Activated T-cell treated with anti-CD3 and anti-CD28 coated beads for 24 hours (primary cell): Measurements from ENCODE around the gene RGS7.

Experiments
- DNase-seq: peaks from one replicate; pipeline ENCODE4 v3.0.0-alpha.2; 2020; ENCODE audit warnings: low read depth

RGS7 gene

DNA sequence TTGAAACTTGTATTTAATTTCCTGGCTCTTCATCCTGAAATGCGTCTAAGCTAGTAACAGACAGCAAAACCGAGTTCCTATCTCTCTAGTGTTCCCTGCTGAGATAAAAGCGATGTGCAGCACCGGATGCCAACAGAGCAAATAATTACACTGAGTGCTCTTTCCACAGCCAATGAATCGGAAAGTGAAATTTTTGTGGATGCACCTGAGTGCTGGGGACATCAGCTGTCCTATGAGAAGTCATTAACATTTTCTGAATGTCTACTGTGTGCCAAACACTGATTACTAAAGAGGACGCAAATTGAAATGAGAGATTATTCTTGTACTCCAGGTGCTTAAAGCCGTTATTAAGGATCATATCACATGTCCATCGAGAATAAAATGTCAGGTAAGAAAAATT lies 278.0 kb downstream of the RGS7 start:
- no peak for DNase-seq

DNA sequence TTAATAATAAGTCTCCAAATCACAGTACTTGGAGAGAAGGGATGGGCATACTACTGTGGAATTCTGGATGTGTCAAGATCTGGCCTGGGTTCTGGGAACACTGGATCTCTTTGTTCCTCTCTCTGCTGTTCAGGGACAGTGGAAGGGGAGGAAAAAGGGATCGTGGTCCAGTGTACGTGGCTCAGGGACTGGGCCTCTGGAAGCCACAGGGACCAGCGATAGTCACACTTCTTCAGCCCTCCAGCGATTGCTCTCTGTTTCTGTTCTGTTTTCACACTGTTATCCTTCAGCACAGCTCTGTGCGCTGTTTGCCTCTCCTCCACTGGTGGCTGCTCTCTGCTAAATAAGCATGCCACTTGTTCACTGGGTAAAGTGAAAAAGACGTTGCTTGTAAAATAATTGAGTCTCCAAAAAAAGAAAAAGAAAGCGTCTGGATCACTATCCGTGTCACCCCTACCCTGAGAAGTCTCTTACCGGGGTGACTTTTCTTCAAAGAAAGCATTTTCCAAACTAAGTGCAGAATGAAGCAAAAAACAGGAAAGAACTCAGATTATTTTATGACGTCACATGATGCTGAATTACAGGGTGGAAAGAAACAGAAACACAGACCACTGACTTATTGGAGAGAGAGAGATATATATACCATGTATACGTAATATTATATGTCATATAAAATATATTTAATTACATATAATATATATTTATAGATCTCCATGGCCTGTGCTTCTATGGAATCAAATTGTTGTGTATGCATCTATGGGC lies 279.4 kb downstream of the RGS7 start:
- DNase-seq, result no peak

DNA sequence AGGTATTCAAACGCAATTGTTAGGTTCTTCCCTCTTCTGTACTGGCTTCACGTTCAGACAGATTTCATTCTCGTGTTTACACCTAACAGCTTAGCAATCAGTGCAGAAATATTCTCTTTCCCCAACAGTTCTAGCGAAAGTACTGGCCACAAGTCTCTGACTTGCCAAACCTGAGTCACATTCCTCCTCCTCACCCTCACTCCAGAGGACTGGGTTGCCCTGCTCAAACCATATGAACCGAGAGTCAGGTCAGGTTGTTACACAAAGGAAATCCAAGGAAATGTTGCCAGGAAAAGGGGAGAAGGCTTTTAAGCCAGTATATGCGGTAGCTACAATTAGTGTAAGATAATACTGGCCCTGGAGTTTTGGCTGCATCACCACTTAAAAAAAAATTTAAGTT lies 282.5 kb downstream of the RGS7 start:
- DNase-seq, result no peak

DNA sequence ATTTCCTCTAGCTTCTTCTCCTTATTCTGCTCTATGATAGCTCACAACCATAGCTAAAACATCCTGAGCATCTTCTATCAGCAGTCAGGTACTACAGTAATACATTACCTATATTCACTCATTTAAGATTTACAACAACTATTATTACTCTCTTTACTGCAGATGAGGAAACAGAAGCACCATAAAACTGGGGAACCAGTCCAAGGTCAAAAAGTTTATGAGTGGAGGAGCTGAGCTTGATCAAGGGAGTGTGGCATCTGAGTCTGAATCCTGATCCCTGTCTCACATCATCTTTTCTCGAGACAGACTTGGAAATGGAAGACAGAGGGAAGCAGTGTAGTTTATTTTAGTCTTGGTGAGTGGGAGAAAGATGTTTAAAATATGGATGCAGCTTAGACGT lies 288.6 kb downstream of the RGS7 start:
- no peak for DNase-seq

DNA sequence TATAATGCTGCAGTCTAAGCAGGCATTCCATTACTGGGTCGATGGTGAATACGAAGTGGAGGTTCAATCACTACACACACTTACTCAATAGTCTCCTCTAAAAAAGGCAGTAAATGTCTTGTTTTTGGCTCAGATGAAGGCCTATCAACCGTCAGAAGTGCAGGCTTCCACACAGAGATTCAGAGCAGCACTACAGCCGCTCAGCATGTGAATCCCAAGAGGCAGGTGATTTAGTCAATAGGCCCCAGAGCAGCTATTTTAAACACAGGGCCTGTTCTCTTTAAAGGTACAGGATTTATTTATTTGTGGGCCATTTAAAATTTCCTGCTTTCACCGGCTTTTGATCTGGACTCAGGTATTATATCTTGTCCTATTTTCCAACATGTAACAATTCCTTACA lies 293.7 kb downstream of the RGS7 start:
- no peak for DNase-seq

DNA sequence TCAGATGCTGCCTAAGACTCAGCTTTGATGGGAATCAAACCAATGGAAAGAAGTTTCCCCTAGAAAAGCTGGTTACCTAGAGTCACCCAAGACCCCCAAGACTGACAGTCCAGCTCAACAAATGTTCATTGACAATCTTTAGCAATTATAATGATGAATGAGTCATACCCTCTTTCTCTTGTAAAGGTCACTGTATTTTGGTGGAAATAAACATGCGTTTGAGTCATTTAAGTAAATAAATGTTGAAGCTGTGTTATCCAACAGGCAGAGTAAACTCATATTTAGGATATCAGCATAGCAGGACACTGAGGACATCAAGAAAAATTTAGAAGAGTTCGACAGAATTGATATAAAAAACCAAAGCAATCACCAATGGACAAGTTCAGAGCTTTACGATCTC lies 295.9 kb downstream of the RGS7 start:
- no peak for DNase-seq

DNA sequence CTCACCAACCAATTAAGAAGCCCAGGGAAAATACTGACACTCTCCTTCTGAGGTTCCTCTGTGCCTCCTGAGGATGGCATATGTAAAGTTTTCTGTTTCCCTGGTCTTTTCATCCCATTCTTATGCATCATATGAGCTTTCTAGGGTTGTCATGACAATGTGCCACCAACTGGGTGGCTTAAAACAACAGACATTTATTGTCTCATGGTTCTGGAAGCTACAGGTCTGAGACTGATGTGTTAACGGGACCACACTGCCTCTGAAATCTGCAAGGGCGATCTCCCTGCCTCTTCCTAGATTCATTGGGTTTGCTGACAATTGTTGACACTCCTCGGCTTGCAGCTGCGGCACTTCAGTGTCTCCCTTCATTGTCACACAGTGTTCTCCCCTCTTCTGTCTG lies 308.4 kb downstream of the RGS7 start:
- no peak for DNase-seq

DNA sequence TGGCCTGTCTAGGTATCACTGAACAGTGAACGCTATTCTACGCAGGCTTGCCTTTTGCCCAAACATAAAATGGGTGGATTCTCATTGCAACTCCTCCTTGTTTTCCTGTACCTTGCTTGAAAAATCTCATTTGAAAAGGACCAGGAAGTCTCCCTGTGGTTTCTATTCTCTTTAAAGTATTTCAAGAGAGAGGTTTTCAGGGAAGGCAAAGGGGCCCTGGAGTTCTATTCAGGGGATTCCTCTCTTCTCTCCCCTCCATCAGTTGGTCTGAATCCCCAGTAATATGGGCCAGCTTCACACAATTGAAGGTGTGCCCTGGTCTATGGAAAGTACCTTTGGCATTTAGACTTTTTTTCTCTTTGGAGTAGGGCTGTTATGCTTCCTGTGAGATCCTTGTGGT lies 311.3 kb downstream of the RGS7 start:
- DNase-seq, result no peak

DNA sequence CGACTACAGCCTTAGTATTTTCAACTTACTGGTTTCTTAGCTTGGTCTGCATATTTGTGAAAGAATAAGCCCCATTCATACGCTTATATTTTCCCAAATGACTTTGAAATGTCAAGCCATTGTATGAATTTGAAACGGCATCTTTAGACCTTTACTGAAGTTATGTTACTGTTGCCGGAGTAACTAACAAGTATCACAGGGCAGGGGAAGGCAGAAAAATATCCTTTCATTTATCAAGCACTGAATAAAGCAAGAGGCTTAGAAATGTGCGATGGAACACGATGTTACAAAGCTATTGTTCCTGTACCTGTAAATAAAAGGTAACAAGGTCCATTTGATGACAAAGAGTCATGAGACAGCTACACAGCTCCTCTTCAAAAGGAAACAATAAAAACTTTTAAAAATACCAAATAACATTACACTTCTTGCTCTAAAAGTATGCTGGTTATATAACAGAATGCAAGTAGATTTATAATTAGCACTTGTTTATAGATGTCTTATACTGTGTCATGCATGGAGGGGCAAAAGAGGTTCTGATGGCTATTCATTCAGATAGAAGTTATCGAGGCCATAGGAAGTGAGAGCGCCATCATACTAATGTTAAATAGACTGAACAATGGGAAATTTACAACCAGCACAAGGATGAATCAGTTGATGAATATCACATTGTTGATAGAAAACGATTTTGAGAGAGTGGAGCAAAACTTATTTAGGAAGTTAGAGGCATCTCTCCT lies 322.6 kb downstream of the RGS7 start:
- DNase-seq, result no peak

DNA sequence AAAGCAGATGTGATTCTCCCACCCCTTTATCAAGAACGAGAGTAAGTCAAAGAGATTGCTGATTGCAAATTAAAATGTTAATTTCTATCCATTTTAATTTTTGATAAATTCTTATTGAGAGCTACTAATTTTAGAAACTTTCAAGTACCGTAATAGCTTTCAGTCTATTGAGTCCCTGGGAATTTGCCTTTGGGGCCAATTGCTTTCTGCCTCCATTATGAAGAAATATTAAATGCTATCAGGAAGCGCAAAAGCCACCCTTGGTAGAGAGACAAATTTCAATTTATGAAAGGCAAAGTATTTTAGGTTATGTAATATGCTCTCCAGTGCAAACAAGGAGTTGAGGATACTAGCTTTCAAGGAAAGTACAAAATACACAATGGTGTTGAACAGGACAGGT lies 332.2 kb downstream of the RGS7 start:
- no peak for DNase-seq

DNA sequence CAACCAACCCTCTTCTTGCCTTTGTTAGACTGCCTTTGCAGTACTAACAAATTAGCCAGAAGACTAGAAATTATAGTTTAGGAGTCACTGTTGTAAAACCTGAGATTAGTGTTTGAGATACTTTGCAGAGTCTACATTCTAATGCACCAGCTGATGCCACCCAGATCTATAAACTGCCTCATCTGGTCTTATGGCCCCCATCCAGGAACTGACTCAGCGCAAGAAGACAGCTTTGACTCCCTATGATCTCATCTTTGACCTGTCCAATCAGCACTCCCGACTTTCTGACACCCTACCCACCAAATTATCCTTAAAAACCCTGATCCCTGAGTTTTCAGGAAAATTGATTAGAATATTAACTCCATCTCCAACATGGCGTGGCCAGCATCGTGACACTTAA lies 334.6 kb downstream of the RGS7 start:
- DNase-seq, result no peak

DNA sequence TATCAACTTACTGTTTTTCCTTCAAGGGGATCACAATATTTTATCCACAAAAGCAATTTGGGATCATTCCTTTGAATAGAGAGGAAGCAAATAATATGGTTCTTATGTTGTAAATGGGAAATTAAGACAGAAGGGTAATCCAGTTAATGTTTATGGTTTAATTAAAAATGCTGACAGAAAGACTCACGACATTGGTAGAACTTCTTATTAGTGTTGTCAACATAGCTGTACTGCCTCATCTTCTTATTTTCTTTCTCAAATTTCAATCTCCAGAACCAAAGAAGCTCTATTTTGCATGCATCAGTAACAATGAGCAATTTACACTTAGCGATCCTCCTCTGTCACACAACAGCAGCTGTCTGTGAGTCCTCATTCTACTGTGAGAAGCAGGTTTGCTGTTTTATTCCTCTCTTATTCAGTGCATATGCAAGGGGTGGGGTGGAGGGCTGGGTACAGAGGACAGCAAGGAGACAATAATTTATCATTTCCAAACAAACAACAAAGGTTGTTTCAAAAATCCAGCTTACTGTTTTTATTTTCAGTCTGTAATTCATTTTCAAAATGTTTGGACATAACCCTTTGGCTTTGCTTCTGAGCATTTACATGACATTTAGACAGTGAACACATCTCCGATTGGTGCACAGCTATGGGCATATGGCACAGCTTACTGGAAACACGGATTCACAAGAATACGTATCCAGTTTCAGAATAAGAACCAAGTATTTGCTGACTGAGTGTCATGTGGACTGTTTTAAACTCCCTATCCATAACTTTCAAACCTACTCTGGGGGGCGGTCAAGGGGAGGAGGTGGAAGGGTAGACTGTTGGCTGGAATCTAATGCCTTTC lies 335.9 kb downstream of the RGS7 start:
- no peak for DNase-seq

DNA sequence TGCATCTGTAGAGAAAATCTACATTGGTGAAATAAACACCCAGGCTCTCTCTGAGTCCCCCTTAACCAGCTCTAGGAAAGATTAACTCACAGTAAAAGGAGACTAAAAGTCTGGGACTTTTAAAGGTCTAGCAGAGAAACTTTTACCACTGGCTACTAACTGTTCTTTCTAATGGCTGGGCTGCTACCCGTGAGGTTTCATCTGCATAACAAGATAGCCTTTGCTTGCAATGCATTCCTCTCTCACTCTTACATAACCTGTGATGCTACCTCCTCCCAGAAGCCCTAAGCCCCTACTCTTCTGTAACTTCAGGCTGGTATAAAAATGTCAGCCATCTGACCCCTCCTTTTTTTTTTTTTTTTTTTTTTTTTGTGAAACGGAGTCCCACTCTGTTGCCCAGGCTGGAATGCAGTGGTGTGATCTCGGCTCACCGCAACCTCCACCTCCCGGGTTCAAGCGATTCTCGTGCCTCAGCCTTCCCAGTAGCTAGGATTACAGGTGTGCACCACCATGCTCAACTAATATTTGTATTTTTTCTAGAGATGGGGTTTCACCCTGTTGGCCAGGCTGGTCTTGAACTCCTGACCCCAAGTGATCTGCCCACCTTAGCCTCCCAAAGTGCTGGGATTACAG lies 344.2 kb downstream of the RGS7 start:
- no peak for DNase-seq

DNA sequence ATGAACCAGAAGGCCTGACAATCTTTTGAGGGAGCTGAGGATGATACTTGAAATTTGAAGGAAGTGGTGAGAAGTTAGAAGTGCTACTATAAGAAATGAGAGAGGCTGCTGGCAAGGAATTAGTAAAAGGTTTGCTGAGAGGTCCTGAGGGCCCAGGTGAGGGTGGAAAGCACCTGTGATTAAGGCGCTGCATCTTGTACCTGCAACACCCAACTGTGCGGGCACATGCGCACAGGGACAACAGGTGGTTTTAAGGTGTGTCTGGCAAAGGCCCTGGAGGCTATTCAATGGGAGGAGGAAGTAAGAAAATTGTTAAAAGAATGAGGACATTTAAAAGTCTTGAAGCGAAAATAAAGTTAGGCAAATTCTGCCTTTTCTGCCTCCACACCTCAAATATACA lies 349.3 kb downstream of the RGS7 start:
- DNase-seq, result no peak

DNA sequence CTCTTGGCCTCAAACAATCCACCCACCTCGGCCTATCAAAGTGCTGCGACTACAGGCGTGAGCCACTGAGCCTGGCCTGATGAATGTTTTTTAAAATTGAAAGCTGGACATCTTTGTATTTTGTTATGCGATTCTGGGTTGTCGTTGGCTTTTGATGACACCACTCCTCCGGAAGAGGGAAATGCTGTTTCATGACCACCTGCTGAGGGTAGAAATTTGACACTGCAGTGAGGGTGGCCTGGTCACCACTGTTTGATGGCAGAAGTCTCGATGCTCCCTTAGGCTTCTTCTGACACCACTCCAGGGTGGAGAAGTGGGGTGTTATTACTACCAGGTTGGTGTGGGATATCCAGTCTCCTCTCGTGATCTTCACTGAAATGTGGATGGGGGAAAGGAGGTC lies 357.2 kb downstream of the RGS7 start:
- DNase-seq, result no peak

DNA sequence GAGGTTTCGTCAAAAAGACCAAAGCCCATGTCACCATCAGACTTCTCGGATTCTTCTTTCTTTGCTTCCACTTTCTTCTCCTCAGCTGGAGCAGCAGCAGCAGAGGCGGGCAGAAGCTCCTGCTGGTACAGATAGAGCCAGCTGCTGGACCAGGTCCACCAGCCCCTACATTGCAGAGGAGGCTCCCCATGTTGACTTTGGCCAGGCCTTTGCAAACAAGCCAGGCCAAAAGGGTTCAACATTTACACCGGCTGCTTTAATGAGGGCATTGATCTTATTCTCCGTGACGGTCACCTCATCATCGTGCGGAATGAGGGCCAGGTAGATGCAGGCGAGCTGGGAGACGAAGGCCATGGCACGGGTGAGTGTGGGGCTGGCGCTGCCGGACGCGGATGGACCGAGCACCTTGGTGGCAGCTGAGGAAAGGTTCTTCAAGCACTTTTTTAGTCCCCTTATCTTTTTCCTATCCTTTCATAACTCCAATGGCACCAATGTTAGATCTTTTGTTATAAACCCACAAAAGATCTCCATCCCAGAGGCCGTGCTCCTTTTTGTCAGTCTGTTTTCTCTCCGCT lies 358.5 kb downstream of the RGS7 start:
- no peak for DNase-seq

DNA sequence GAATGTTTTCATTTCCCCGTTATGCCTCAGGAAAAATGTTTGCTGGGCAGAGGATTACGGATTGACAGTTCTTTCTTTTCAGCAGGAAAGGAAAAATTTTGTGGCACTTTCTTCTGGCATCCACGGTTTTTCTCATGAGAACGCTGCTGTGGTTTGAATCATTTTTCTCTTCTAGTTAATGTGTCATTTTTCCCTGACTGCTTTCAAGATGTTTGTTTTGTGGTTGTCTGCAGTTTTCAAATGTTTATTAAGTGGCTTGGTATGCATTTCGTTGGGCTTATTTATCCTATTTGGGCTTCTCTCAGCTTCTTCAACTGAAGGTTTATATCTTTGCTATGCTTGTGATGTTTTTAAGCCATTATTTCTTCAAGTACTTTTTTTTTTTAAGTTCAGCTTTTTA lies 359.0 kb downstream of the RGS7 start:
- no peak for DNase-seq

DNA sequence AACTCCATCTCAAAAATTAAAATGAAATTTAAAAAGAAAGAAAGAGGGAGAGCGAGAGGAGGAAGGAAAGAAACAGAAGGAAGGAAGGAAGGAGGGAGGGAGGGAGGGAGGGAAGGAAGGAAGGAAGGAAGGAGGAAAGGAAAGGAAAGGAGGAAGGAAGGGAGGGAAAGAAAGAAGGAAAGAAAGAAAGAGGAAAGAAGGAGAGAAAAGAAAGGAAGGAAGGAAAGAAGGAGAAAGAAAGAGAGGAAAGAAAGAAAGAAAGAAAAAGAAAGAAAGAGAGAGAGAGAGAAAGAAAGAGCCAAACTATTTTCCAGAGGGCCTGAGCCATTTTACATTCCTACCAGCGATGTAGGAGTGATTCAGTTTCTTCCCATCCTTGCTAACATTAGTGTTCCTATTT lies 364.0 kb downstream of the RGS7 start:
- DNase-seq, result no peak

DNA sequence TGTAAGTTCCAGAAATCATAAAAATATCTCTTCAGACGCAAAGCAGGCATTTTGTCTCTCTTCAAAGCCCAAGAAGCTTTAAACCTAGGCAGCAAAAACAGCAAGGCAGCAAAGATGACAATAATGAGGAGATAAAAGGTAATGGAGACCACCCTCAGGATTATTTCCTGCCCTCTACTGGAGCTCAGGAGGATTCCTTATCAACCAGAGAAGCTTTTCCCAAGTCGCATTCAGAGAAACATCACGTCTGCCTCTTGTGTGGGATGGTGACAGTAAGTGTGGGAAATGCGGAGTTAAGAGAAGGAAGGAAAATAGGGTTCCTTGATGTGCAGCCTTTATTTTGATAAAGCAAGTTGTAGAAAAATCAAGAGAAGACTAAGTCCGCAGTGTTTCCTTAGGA lies 365.8 kb downstream of the RGS7 start:
- no peak for DNase-seq

DNA sequence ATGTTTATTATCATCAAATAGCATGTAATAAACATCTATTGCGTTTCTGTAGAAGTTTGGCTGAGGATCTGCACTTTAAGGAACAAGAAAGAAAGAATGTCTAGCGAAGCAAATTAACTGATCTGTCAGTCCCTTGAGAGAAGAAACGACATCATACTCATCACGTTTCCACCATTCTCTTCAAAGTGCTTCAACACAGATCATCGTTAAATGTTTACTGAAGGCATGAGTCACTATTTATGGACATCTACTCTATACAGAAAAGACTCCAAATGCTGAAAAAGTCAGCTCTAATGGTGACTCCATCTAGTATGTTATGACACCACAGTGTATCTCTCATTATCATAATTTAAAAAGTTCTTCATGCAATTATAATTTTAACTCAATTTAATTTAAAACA lies 369.1 kb downstream of the RGS7 start:
- no peak for DNase-seq

DNA sequence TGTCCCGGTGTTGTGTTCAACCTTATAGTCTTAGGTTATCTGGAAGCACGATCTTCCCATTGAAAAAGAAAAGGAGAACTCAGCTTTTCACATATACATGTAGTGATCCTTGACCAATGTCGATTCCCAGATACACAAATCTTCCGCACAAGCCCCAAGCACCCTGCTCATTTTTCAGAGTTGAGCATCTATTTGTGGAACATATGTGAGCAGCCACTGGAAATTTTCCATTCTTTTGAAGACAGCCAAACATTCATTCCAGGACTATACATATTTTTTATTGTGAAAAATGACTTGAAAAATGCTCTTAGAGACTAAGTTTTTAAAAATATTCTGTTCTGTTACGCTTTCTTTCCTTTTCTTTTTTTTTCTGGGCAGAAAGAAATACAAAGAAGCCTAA lies 371.9 kb downstream of the RGS7 start:
- no peak for DNase-seq

DNA sequence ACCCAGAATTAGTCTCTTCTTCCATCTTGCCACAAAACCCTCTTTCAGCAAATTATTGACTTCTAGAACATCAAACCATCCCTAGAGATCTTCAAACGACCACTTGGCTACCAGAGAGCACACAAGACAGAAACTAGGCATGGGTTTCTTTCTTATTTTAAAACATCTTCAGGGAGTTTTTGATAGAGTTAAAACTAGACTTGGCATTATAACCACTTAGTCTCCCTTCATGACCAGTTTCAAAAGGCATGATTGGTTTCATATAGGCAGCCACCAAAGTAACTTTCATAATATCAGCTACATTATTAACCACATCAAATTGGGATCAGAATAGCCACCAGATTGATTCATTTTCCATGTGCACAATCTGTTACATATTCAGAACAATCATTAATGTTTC lies 376.7 kb downstream of the RGS7 start:
- no peak for DNase-seq
